ENCODE data around the gene FAM114A2. TPM values are rescaled to one million over a fixed set of nuclear protein-coding genes. Genes with fewer than 3 reads are reported as not detected.
A peak's percentile ranks its signal among the peaks of the same experiment; 100 is the strongest.

The FAM114A2 gene
- total RNA-seq, 6 experiments from 2014 or later = 5.0 to 20.2 (median 15.5) TPM

- peak overlapping the region; percentile 71 to 77 (median 74) for H3K4me3 ChIP-seq
- 35% methylated on average over 1 of the region's 1 CpG for WGBS (ENCODE audit: insufficient coverage, low coverage, low lambda C conversion rate, missing lambda C conversion rate)
- peak overlapping the region in 2 of 3 donors; percentile 61 to 87 for H3K27ac ChIP-seq
- no peak for TF ChIP-seq POLR2A (IDR thresholded peaks at IDR 0.05)
- TF ChIP-seq CTCF (IDR thresholded peaks at IDR 0.05) = no peak
- no peak for ATAC-seq
- H3K4me1 ChIP-seq = peaks cover 0 to 17% (median 8%) of the 10 kb centered on the region in 4 donors
- H3K27me3 ChIP-seq = no peaks in the 10 kb centered on the region
- intact Hi-C loops (cut with DNase I) = no loop called here
- no peaks in the 10 kb centered on the region for H3K9me3 ChIP-seq
- H3K36me3 ChIP-seq = no peaks in the 10 kb centered on the region
- DNase-seq = no peak
Measured at GRCh38 chr5:154039458-154039829, 734 bp upstream of the FAM114A2 start.

GRCh38 chr5:154038261-154038706 is 426 bp downstream of the FAM114A2 start:
- peaks cover 0 to 17% (median 8%) of the 10 kb centered on the region in 4 donors for H3K4me1 ChIP-seq
- no peak for TF ChIP-seq POLR2A (IDR thresholded peaks at IDR 0.05)
- TF ChIP-seq CTCF (IDR thresholded peaks at IDR 0.05) = no peak
- intact Hi-C loops (cut with DNase I) = no loop called here
- DNase-seq (peak in 1 of 3 donors; percentile 26), ATAC-seq (peak; percentile 43 to 52 (median 49))
- H3K36me3 ChIP-seq = no peaks in the 10 kb centered on the region
- H3K4me3 ChIP-seq = peak overlapping the region; percentile 71 to 77 (median 74)
- H3K27me3 ChIP-seq = no peaks in the 10 kb centered on the region
- no peaks in the 10 kb centered on the region for H3K9me3 ChIP-seq
- under 1% methylated on average over 22 of the region's 22 CpGs for WGBS (ENCODE audit: insufficient coverage, low coverage, low lambda C conversion rate, missing lambda C conversion rate)
- peak overlapping the region; percentile 50 to 87 (median 61) for H3K27ac ChIP-seq

DNA sequence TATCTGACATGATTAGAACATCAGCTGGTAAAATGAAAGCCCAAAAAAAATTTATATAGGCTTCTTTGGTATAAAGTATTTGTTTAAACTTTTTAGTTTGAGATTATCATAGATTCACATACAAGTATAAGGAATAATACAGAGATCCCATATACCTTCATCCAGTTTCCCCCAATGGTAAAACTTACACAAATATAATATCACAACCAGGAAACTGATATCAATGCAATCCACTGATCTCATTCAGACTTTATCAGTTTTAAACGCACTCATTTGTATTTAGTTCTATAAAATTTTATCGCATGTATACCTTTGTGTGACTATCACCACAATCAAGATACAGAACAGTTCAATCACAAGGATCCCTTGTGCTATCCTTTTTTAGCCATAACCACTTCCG is 3.8 kb downstream of the FAM114A2 start:
- Histone ChIP-seq H3K27ac (no peak overlapping the region), H3K36me3 (no peaks in the 10 kb centered on the region), H3K9me3 (no peaks in the 10 kb centered on the region), H3K4me3 (no peak overlapping the region), H3K27me3 (no peaks in the 10 kb centered on the region), H3K4me1 (peaks cover 0 to 15% (median 7%) of the 10 kb centered on the region in 4 donors)
- intact Hi-C loops (cut with DNase I) = no loop called here
- no peak for DNase-seq
- TF ChIP-seq POLR2A (IDR thresholded peaks at IDR 0.05) (no peak), CTCF (IDR thresholded peaks at IDR 0.05) (no peak)
- no peak for ATAC-seq
- WGBS (ENCODE audit: insufficient coverage, low coverage, low lambda C conversion rate, missing lambda C conversion rate) = 93% methylated on average over 3 of the region's 3 CpGs

DNA sequence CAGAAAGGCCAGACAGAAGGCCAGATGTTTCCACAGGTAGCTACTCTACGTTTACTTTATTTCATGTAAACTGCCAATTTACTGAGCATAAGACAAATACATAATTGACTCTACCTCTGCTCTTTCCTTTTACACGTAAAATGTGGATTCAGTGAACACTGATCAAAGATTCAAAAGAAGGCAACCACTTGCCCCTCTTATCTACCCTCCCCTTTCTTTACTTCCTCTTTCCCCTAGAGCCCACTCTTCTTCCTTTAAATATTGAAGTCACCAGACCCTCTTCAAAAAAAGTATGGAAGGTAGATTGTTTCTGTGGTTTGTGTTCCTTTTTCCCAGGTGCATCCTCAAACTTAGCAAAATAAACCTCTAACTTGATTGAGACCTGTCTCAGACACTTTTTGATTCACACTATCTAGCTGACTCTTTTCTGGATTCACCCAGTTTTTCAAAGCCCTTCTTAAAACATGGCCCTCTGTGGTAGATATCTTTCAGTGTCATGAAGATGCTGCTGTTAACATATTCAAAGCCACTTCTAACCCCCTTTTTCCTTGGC is 6.7 kb downstream of the FAM114A2 start:
- peaks cover 0 to 10% (median 2%) of the 10 kb centered on the region in 4 donors for H3K36me3 ChIP-seq
- H3K4me1 ChIP-seq = no peaks in the 10 kb centered on the region
- no peak overlapping the region for H3K4me3 ChIP-seq
- intact Hi-C loops (cut with DNase I) = no loop called here
- ATAC-seq (no peak), DNase-seq (no peak)
- H3K27me3 ChIP-seq = no peaks in the 10 kb centered on the region
- WGBS (ENCODE audit: insufficient coverage, low coverage, low lambda C conversion rate, missing lambda C conversion rate) = 94% methylated on average over 2 of the region's 2 CpGs
- no peaks in the 10 kb centered on the region for H3K9me3 ChIP-seq
- no peak overlapping the region for H3K27ac ChIP-seq
- TF ChIP-seq CTCF (IDR thresholded peaks at IDR 0.05) (no peak), POLR2A (IDR thresholded peaks at IDR 0.05) (no peak)

All from right lobe of liver (tissue), 6 donors.